ENCODE results near the gene NACC2.

DNA sequence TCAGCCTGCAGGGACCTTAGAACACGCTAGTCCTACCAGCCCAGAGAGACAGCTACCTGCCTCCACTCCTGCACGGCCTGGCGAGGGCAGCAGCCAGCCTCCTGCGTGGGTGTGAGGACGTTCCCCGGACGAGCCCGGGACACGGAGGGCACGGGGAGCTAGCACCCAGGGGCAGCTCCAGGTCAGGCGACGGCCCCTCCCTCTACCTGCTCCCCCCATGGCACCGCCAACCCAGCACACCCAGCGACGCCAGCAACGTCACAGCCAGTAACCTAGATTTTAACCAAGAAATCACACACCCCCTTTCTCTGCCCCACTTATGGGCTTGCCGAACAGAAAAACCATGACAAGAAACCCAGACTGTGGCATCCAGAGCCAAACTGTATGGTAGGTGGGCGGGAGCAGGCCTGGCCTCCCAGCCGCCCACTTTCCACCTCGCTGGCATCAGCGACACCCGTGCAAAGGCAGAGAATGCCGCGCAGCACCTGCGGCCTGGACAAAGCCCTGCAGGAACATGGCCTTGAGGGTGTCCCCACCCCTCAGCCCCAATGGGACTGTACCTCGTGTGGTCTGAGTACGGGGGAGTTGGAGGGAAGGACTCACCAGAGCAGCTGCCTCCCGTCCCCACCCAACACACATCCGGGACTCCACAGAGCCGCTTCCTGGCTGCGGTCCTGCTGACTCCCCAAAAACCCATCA, 47.9 kb downstream of the NACC2 start:
- TF ChIP-seq, protein P1, sequence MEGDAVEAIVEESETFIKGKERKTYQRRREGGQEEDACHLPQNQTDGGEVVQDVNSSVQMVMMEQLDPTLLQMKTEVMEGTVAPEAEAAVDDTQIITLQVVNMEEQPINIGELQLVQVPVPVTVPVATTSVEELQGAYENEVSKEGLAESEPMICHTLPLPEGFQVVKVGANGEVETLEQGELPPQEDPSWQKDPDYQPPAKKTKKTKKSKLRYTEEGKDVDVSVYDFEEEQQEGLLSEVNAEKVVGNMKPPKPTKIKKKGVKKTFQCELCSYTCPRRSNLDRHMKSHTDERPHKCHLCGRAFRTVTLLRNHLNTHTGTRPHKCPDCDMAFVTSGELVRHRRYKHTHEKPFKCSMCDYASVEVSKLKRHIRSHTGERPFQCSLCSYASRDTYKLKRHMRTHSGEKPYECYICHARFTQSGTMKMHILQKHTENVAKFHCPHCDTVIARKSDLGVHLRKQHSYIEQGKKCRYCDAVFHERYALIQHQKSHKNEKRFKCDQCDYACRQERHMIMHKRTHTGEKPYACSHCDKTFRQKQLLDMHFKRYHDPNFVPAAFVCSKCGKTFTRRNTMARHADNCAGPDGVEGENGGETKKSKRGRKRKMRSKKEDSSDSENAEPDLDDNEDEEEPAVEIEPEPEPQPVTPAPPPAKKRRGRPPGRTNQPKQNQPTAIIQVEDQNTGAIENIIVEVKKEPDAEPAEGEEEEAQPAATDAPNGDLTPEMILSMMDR (optimal IDR thresholded peaks at IDR 0.05 in 1 of 3, IDR thresholded peaks at IDR 0.05 in 1 of 3, conservative IDR thresholded peaks at IDR 0.05 in 1 of 3; ENCODE audit: extremely low read depth in 1 of 3, insufficient read depth in 2 of 3, low read length in 3 of 3) = no peak
- TF ChIP-seq EZH2 (IDR thresholded peaks at IDR 0.05; ENCODE audit: low read length) = no peak
